Stimulated activated CD8-positive, alpha-beta memory T cell treated with anti-CD3 and anti-CD28 coated beads, Interleukin-12 subunit alpha, Interleukin-12 subunit beta, amount 100 ng/mL, for 24 hours (primary cell): ENCODE data around the gene ADIG.
"Not testable (repeated sequence)": the region's sequence is repeated elsewhere in the genome, so short reads cannot be mapped to it uniquely, and the experiment has no call there.

ENCODE experiments used
- DNase-seq: peaks from one replicate; pipeline ENCODE4 v3.0.0-alpha.2; 2020; ENCODE audit errors: extremely low read depth

Gene ADIG

DNA sequence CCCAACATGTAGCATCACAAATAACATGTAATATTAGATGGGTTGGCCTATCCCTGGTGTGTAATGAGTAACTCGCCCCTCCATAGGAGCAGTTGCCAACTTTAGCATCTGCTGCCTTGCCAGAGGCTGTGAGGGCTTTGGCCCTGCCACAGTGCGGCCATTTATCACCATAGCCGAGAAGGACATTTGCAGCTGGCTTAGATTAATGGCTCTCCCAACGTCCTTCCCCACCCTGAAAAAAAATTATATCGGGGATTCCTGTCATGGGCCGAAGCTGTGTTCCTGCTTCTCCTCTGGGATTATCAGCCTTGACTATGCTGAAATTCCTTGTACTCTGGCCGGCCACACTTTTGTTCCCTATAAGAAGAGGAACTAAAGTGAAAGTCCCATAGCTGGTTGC lies 7.6 kb upstream of the ADIG start:
- no peak for DNase-seq

DNA sequence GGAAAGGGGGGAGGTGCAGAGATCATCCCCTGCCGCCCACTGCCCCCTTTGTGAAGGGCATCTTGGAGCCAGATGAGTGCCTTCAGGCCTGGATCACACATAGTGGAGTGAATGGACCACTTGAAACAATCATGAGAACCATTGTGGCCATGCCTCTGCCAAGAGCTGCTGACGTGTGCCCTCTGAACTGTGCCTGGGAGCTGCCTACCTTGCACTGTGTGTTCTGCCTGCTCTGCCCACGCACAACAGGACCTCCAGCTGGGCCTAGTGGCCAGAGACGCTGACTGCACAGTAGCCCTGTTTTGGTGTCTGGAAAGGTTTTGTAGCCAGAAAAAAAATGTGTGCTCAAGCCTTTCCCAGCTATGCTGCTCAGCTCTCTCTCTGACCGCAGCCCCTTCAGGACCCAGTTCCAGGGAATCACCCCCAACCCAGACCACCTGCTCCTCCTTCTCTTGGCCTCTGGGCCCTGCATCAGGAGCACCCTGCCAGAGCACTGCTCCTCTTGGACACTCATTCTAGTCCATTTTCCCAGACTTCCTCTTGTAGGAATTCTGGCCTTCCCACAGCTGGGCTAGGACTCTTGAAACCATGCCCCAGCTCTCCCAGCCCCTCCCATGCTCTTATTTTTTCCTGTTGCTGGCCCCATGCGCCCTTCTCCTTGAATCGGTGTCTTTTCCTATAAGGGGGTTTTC lies 1.6 kb upstream of the ADIG start:
- DNase-seq, result no peak

DNA sequence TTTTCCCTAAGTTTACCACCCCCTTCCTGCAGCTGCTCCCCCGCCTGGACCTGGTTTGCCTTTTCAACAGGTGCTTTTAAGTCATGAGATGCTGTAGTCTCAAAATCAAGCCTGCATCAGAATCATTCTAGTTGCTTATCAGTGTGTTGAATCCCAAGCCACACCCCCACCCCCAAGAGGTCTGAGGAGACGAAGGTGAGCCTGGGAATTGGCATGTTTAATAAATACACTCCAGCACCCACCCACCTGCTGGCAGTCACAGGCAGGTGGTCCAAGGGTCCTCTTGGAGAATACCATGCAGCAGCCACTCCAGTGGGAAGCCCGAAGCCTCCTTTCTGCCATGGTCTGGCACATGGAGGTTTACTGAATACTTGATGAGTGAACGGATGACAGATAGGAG lies 1.1 kb upstream of the ADIG start:
- DNase-seq, result no peak

DNA sequence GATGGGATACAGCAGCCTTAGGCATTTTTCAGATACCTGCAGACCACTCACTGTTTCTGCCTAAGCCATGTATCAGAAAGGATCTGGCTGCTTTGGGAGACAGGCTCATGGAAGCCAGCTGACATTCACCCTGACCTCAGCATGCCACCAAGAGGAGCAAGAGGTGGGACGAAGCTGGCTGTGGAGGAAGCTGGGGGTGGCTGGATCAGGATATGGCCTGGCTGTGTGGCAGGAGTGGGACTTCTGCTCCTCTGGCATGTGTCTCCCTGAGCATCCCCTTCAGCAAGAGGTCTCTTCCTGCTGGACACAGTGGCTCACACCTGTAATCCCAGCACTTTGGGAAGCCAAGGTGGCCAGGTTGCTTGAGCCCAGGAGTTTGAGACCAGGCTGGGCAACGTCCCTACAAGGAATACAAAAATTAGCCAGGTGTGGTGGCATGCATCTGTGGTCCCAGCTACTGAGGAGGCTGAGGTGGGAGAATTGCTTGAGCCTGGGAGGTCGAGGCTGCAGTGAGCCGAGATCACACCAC lies 897 bp downstream of the ADIG start:
- DNase-seq, result no peak

DNA sequence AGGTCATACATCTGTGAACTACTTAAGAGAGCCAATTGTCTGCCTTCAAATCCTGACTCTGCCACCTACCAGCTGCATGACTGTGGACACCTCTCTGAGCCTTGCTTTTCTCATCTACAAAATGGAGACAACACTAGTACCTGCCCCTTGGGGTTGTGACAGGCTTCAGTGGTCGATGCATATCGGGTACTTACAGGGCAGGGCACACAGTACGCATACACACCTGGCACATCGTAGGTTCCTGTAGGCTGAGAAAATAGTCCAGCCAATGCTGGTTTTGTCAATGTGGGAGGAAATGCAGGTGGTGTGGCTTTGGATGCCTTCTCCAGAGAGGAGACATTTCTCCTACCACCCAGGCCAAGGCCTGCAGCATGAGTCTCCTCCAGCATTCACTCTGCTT lies 2.3 kb downstream of the ADIG start:
- DNase-seq, result no peak

DNA sequence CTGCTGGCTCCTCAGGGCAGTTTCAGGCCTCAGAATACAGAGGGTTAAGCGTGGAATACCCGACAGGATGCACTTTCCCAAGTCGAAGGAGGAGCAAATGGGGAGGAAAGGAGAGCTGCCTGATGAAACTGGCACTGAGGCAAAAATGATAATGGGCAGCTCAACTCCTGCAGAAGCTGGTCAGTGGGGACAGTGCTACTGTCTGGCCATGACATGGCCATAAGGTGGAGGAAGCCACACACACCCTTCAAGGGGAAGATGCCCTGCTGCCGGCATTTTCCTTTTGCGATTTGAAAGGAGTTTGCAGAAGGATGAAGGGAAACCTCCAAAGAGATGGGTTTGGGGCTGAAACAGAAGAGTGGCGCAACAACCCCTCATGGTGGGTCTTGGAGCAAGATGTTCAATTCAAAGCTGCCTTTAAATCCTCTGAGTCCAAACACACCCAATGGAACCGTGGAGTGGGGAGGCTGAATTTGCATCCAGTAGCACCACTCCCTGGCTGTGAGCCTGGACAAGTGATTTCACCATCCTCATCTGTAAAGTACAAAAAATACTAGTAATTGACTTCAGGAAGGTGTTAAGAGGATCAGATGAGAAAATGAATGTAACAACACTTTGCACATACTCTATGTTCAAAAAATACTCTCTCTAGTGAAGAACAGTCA lies 3.2 kb downstream of the ADIG start:
- no peak for DNase-seq

DNA sequence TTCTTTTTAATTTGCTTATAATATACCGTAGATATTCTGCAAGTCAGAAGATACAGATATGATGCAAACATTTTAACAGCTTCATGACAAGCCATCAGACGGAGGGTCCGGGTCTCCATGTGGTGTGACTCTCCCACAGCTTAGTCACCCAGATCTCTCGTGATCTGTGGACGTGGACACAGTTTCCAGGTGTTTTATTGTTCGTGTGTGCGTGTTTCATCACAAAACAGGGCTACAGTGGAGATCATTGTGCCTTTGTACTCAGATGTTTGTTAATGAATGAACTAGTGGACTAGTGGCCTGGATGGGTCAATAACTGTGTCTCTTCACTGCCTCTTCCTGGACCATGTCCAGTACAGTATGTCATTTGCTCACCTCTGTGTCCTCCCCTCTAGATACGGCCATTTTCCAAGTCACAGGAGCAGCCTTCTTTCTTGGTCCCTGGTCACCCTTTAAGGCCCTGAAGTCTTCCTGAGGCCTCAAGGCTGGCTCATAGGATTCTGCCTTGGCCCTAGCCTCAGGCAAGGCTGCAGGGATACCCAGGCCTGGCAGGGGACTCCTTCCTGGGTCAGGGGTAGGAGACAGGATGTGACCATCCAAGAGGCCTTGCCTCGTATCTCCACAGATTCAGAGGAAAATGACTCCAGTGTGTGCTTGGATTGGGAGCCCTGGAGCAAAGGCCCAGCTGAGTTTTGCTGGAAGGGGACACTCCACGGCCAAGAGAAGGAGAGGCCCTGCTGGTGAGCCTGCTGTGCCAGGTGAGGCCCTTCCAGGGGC lies 4.6 kb downstream of the ADIG start:
- DNase-seq, result no peak

DNA sequence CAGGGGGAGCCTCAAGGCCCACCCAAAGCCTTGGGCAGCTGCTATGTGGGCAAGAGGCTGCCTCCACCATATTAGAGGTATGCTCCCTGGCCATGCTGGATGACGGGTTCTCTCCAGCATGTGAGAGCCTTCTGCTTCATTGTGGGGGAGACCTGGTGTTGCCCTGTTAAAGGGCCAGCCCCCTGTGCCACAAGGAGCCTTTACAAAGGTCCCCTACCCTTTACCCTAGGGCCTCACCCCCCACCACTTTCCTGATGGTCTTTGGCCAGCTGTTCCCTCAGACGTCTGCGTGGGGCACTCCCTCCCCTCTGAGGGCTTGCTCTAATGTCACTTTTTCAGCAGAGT lies 5.2 kb downstream of the ADIG start:
- no peak for DNase-seq

DNA sequence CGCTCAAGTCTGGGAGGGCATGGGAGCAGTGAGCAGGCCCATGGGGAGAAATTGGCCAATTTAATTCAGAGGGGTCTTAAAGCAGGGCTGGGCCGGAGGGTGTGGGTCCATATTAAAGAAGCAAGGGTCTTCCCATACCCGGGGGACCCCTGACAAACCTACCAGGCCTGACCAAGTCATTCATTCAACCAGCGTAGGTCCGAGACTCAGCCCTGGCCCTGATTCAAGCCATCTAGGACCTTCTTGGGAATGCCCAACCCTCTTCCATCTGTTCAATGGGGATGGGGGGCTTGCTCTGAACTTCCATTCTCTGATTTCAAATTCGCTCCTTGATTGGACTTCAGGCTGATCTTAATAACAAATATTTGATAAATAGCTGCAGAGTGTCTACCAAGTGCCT lies 7.3 kb downstream of the ADIG start:
- DNase-seq, result no peak

DNA sequence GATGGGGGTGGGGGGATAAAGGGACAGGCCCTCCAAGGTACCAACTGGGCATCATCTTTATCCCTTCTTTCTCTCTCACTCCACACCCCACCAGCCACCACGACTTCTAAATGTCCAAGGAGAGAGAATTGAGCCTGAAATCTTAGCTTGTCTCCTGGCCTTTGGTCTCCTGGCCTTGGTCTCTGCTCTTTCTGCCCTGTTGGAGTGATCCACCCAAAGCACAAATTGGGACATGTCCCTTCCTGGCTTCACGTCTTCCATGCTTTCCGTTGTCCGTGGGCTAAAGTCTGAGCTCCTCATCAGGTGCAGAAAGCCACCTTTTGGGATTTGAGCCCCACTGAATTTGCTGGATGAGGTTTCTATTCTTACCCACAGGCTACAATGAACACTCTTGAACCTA lies 8.4 kb downstream of the ADIG start:
- DNase-seq, result no peak

DNA sequence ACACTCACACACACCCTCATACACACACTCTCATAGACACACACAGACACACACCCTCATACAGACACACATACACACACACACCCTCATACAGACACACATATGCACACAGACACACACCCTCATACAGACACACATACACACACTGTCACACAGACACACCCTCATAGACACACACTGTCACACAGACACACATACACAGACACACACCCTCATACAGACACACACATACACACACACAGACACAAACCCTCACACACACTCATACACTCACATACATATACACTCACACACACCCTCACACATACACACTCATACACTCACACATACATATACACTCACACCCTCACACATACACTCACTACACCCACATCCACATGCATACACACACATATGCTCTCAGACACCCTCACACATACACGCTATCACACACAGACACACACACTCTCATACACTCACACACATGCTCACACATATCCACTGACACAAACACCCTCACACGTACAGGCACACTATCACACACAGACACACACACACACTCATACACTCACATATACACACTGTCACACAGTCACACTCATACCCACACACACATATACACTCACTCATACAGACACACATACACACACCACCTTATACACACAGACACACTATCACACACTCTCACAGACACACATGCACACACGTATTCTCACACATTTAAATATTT lies 9.1 kb downstream of the ADIG start:
- no peak for DNase-seq

DNA sequence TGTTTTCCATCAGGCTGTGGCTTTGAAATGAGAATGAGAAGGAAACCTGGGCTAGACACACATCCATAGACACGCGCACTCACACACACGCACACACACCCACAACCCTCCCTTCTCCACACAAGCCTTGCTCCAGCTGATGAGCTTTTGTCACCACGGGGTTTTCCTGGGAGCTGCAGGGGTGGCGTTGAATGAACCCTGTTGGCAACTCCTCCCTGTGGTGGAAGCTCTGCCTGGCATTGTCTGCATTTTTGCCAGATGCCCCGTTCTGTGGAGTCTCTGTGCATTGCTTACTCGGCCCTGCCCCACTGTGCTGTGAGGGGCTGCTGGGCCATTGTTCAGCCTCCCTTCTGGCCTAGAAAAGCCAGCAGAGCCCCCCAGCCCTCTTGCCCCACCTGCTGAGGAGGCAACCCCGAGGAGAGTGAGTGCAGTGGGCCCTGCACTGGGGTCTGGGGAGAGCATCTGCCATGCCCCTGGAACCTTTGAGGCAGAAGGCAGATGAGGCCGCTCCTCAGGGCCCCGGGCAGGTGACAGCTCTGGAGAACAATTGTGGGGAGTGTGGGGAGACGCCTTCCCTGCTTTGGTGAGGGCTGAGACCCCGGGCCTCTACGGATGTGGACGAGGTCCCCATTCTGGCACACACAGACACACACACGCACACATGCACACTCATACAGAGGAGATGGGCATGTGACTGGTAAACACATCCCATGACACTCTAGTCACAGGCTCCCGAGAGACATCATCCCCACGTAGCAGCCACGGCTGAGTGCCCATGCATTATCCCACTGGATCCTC lies 9.9 kb downstream of the ADIG start:
- no peak for DNase-seq

DNA sequence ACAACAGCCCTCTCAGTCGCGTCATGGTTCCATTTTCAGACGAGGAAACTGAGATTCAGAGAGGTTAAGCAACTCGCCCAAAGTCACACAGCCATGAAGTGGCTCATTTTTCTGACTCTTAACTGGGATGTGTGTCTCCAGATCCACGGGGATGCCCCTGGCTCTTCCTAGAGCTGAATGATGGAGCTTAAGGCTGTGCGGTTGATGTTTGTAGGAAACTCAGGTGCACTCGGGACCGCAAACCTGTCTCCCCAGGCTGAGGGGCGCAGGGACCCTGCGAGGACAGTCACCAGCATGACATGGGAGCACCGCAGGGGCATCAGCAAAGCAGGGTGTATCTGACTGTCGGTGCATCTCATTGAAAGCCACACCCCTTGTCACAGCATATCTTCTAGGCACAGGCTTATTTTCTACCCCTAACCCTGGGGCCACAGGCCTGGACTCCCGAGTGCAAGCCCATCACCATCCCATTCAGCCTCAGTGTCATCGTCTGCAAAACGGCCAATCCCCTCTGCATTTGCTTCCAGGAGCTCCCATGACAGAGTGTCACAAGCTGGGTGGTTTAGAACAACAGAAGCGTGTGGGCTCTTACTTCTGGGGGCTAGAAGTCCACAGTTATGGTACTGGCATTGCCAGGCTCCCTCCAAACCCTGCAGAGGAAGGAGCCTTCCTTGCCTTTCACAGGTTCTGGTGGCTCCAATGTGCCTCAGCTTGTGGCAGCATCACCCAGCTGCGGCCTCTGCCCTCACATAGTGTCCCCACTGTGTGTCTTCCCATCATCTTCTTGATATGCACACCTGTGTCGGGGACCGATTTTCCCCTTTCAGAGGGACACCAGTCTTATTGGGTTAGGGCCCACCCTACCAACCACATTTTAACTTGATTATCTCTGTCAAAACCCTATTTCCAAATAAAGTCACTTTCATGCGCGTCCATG lies 10.7 kb downstream of the ADIG start:
- DNase-seq, result no peak

DNA sequence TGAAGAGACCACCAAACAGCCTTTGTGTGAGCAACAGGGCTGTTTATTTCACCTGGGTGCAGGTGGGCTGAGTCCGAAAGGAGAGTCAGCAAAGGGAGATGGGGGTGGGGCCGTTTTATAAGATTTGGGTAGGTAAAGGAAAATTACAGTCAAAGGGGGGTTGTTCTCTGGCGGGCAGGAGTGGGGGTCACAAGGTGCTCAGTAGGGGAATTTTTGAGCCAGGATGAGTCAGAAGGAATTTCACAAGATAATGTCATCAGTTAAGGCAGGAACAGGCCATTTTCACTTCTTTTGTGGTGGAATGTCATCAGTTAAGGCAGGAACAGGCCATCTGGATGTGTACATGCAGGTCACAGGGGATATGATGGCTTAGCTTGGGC lies 11.4 kb downstream of the ADIG start:
- DNase-seq, result not testable (repeated sequence)

DNA sequence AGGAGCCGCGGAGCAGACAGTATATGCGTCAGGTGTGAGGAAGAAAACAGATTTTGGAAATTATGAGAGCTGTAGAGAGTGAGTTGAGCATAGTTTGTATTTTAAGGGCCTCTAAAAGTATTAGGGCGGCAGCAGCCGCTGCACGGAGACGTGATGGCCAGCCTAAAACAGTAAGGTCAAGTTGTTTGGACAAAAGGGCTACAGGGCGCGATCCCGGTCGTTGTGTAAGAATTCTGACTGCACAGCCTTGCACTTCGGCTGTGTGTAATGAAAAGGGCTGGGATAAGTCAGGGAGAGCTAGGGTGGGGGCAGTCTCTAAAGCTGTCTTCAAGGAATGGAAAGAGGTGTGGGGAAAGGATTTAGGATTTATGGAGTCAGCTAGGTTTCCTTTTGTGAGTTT lies 13.3 kb downstream of the ADIG start:
- not testable (repeated sequence) for DNase-seq

DNA sequence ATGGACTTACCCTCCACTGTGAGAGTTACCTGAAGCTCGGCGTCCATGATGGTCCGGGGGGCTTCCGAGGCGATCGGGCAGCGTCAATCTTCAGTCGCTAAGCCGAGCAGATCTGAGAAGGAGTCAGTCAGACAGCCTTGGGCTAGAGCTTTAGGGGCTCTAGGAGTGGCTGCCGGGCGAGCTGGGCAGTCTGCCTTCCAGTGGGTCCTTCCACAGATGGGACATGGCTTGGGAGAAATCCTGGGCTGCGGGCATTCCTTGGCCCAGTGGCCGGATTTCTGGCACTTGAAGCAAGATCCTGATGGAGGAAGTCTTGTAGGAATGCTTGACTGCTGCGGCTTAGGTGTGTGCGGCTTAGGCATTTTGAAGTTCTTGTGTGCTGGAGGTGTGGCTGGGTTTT lies 14.9 kb downstream of the ADIG start:
- DNase-seq, result not testable (repeated sequence)

DNA sequence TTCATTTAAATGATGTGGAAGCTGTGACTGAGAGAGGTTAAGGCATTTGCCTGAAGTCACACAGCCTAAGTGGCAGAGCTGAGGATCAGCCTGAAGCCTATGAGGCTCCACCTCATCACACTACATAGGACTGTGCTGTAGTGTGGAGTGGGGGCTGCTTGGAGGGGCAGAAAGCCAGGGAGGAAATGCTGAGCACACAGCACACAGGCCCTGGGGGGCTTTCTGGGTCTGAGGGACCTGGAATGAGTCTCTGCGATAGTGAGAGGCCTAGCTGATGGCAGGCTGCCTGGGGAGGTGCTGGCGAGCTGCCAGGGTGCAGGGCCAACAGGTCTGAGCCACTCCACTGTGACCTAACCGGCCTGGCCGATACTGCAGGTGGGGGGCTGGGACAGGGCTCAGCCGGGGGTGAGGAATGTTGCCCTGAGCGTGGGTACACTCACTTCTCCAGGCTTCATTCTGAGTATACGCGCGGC lies 18.4 kb downstream of the ADIG start:
- no peak for DNase-seq

DNA sequence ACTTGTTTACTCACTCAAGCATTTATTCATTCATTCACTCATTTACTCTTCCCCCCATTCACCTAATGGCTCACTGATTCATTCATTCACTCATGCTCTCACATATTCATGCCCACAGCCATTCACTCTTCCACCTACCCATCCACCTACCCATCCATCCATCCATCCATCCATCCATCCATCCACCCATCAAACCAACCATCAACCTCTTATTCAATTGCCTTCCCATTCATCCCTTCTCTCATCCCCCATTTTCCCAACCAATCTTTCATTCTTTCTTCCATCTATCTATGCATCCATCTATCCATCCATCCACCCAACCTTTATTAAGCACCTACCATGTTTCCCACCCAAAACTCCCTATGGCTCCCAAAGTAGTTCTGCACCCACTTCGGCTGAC lies 19.1 kb downstream of the ADIG start:
- no peak for DNase-seq

DNA sequence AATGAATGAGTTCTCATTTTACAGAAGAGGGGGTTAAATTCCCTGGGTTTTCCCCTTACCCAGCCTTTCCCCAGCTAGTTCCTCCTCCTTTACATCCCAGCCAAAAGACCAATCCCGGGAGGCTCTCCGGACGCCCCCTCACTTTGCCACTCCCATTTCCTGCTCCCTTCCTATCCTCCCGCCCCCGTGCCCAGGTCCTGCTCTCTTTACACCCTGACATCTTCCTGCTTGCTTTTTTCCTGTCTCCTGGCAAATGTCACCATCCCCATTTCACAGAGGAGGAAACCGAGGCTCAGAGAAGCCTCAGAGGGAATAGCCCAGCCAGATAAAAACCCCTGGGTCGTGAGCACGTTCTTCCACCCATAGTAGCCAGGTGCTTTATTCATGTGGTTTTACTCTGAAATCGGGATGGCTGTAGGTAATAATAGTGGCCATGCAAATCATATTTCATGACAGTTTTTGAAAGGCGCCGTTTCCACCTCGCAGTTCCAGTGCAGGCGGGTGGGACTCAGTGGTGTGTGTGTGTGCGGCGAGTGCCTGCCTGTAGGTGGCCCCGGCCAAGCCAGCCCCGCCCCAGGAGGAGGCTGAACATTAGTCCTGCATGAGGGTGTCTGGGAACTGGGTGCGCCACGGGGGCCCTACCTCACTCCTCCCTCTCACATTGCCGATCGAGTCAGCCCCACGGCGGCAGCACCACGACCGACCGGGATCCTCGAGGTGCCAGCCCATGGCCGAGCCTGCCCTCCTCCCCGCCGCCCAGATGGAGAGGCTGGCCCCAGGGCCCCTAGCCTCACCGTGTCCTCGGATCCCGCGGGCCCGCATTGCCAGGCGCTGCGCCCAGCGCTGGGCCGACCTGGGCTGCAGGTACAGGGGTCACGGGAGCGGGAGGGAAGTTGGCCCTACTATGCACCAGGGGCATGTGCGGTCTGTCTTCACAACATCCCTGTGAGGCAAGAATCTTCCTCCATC lies 20.5 kb downstream of the ADIG start, which contains the start of gene ARHGAP40:
Gene ARHGAP40, plus strand, starts transcription at position 594 of the 969 bp plus-strand sequence.
- DNase-seq, result no peak
